ES-I3 (cell line): ENCODE data around the gene RPS15.

Source experiments
- H3K36me3 ChIP-seq: 2 replicates; pipeline ENCODE4 v1.6.1; 2013; ENCODE audit warnings: mild to moderate bottlenecking, low read length, control low read depth, moderate library complexity; ENCODE audit not compliant: insufficient read depth
- H3K4me1 ChIP-seq: 2 replicates; pipeline ENCODE4 v1.6.1; 2013; ENCODE audit warnings: mild to moderate bottlenecking, control low read depth, low read length; ENCODE audit not compliant: insufficient read depth
- H3K9ac ChIP-seq: 2 replicates; pipeline ENCODE4 v1.6.1; 2013; ENCODE audit warnings: low read depth, mild to moderate bottlenecking, low read length, moderate library complexity
- H3K9me3 ChIP-seq: 2 replicates; pipeline ENCODE4 v1.6.1; 2013; ENCODE audit warnings: mild to moderate bottlenecking, low read length, moderate library complexity; ENCODE audit not compliant: control insufficient read depth, insufficient read depth

Gene RPS15

GRCh38 chr19:1397838-1398237 lies 40.4 kb upstream of the RPS15 start:
- H3K36me3 ChIP-seq: no peaks in the 10 kb centered on the region
- H3K4me1 ChIP-seq: peaks cover 4% of the 10 kb centered on the region
- no peaks in the 10 kb centered on the region for H3K9me3 ChIP-seq
- H3K9ac ChIP-seq: no peak overlapping the region

GRCh38 chr19:1399079-1399478 lies 39.1 kb upstream of the RPS15 start:
- no peak overlapping the region for H3K9ac ChIP-seq
- H3K4me1 ChIP-seq: peaks cover 4% of the 10 kb centered on the region
- H3K36me3 ChIP-seq: no peaks in the 10 kb centered on the region
- no peaks in the 10 kb centered on the region for H3K9me3 ChIP-seq

GRCh38 chr19:1399745-1400144 lies 38.5 kb upstream of the RPS15 start:
- Histone ChIP-seq H3K36me3 (no peaks in the 10 kb centered on the region), H3K9ac (no peak overlapping the region), H3K9me3 (no peaks in the 10 kb centered on the region), H3K4me1 (peaks cover 4% of the 10 kb centered on the region)

- Histone ChIP-seq H3K9ac (peak overlapping the region; percentile 32), H3K9me3 (no peaks in the 10 kb centered on the region), H3K36me3 (no peaks in the 10 kb centered on the region), H3K4me1 (peaks cover 4% of the 10 kb centered on the region)
These were observed 37.7 kb upstream of the RPS15 start for GRCh38 chr19:1400281-1401137.

GRCh38 chr19:1401138-1401888 lies 36.9 kb upstream of the RPS15 start, which contains the start of gene GAMT:
Gene GAMT, minus strand, starts transcription at chr19:1401542. Its CDS starts 66 bp downstream, at chr19:1401476.
- H3K4me1 ChIP-seq: peaks cover 4% of the 10 kb centered on the region
- no peaks in the 10 kb centered on the region for H3K9me3 ChIP-seq
- H3K36me3 ChIP-seq: no peaks in the 10 kb centered on the region
- peak within 1 kb of the TSS; percentile 32 for H3K9ac ChIP-seq

GRCh38 chr19:1401889-1402217 lies 36.3 kb upstream of the RPS15 start:
- H3K9ac ChIP-seq: peak overlapping the region; percentile 32; the same call in 1 of the 2 replicates

GRCh38 chr19:1402411-1403070 lies 35.7 kb upstream of the RPS15 start:
- Histone ChIP-seq H3K9me3 (no peaks in the 10 kb centered on the region), H3K9ac (no peak overlapping the region; the same call in 1 of the 2 replicates), H3K36me3 (no peaks in the 10 kb centered on the region), H3K4me1 (peaks cover 4% of the 10 kb centered on the region)

More at GRCh38 chr19:1401889-1402217, 36.3 kb upstream of the RPS15 start:
- Histone ChIP-seq H3K9me3 (no peaks in the 10 kb centered on the region), H3K4me1 (peaks cover 4% of the 10 kb centered on the region), H3K36me3 (no peaks in the 10 kb centered on the region)

GRCh38 chr19:1406774-1407527 lies 31.2 kb upstream of the RPS15 start:
- H3K36me3 ChIP-seq: no peaks in the 10 kb centered on the region
- H3K9me3 ChIP-seq: no peaks in the 10 kb centered on the region
- H3K4me1 ChIP-seq: peaks cover 8% of the 10 kb centered on the region
- H3K9ac ChIP-seq: peak overlapping the region; percentile 67

GRCh38 chr19:1407528-1408299 lies 30.5 kb upstream of the RPS15 start, which contains the start of gene DAZAP1:
Gene DAZAP1, plus strand, starts transcription at chr19:1407586. Its CDS starts 188 bp downstream, at chr19:1407774.
- Histone ChIP-seq H3K36me3 (no peaks in the 10 kb centered on the region), H3K4me1 (peaks cover 6% of the 10 kb centered on the region), H3K9me3 (no peaks in the 10 kb centered on the region), H3K9ac (peak within 1 kb of the TSS; percentile 76)

GRCh38 chr19:1408300-1409203 lies 29.6 kb upstream of the RPS15 start:
- H3K36me3 ChIP-seq: no peaks in the 10 kb centered on the region
- peaks cover 4% of the 10 kb centered on the region; the same call in 1 of the 2 replicates for H3K4me1 ChIP-seq
- H3K9ac ChIP-seq: peak overlapping the region; percentile 76
- no peaks in the 10 kb centered on the region for H3K9me3 ChIP-seq

- Histone ChIP-seq H3K9ac (peak overlapping the region; percentile 76), H3K9me3 (no peaks in the 10 kb centered on the region), H3K36me3 (no peaks in the 10 kb centered on the region; the same call in 1 of the 2 replicates)
These were observed 28.8 kb upstream of the RPS15 start for GRCh38 chr19:1409204-1410005.

More at GRCh38 chr19:1409204-1410005, 28.8 kb upstream of the RPS15 start:
- peaks cover 4% of the 10 kb centered on the region; the same call in 1 of the 2 replicates for H3K4me1 ChIP-seq
